Measurements from ENCODE around the gene ADH5.
A peak's percentile ranks its signal among the peaks of the same experiment; 100 is the strongest.
"Not testable (repeated sequence)": the region's sequence is repeated elsewhere in the genome, so short reads cannot be mapped to it uniquely, and the experiment has no call there.

Gene ADH5

GRCh38 chr4:99088481-99089365 lies at the start of gene ADH5:
ADH5 (minus strand) TSS chr4:99088788; CDS start chr4:99088700, 88 bp downstream.
- peak; percentile 40 to 92 (median 71) for DNase-seq

- no peak for DNase-seq
Observed at GRCh38 chr4:99136329-99136728, 47.7 kb upstream of the ADH5 start.

- no peak for DNase-seq
Observed at GRCh38 chr4:99135541-99136162, 47.1 kb upstream of the ADH5 start.

GRCh38 chr4:99134586-99134985 lies 46.0 kb upstream of the ADH5 start:
- DNase-seq, result no peak

- DNase-seq, result no peak
Observed at GRCh38 chr4:99131378-99131777, 42.8 kb upstream of the ADH5 start.

- no peak for DNase-seq
Observed at GRCh38 chr4:99126376-99126775, 37.8 kb upstream of the ADH5 start.

DNA sequence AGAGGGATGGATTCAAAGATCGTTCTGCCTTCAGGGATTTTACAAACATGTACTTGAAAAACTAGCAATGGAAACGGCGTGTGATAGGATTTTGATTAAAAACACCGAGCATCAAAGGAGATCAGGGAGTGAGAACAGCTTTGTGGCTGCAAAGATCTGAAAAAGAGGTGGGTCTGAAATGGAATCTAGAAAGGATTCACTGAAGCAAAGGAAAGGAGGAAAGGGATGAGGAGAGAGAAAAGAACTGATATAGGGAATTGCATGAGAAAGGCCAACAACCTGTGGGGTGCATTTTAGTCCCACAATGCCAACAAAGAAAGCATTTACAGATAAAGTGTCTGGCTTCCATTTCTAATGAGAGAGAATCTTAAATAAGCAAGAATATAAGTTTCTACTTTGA lies 32.4 kb upstream of the ADH5 start:
- no peak for DNase-seq

DNA sequence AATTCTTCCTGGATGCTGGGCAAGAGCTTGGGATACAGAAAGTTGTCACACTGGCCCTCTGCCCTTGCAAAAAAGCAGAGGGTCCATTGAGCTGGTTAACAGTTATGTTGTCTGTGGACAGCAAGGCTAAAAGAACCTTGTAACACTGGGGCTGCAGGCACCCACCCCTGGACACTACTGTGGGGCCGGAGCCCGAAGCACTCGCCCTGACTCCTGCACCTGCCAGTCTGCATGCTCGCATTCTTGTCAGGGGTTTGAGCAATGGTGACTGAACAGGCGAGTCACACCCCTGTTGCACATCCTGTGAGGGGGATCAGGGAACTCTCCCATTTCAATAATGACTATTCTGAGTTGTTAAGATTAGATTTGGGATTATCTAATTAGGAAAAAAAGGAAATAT lies 31.9 kb upstream of the ADH5 start:
- no peak for DNase-seq

GRCh38 chr4:99117876-99118693 lies 29.5 kb upstream of the ADH5 start:
- no peak for DNase-seq

DNA sequence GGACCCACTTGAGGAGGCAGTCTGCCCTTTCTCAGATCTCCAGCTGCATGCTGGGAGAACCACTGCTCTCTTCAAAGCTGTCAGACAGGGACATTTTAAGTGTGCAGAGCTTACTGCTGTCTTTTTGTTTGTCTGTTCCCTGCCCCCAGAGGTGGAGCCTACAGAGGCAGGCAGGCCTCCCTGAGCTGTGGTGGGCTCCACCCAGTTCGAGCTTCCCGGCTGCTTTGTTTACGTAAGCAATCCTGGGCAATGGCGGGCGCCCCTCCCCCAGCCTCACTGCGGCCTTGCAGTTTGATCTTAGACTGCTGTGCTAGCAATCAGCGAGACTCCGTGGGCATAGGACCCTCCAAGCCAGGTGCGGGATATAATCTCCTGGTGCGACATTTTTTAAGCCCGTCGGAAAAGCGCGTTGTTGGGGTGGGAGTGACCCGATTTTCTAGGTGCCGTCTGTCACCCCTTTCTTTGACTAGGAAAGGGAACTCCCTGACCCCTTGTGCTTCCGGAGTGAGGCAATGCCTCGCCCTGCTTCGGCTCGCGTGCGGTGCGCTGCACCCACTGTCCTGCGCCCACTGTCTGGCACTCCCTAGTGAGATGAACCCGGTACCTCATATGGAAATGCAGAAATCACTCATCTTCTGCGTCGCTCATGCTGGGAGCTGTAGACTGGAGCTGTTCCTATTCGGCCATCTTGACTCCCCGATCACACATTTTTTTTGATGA lies 28.7 kb upstream of the ADH5 start:
- not testable (repeated sequence) for DNase-seq

DNA sequence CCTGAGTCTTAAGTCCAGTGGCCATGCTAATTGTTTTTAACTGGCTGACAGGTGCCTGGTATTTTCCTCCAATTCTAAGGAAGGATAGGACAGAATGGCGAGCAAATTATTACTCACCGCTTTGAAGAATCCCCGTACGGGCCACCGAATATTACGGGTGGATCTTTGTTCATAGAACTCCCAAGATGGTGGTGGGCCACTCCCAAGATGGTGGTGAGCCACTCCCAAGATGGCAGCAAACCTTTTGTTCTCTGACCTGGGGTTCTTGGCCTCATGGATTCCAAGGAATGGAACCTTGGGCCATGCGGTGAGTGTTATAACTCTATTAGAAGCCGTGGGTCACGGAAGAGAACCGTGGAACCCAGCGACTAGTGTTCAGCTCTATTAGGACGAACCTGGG lies 20.7 kb upstream of the ADH5 start:
- not testable (repeated sequence) for DNase-seq

DNA sequence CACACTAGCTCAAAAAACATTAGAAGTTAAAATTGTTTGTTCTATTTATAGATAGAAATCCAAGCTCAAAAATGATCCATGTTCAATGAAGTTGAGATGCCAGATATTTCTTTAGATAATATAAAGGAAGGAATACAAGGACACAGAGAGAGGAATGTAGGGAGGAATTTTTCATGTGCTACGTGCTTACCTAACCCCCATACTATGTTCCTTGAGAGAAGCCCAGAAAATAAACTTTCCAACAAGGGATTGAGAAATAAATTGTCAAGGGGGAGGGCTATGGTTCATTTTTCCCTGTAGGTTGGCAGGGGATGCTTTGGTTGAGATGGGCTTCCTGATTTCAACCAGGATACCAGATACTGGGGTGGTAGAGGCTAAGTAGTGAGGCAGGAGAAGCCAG lies 15.6 kb upstream of the ADH5 start:
- no peak for DNase-seq

DNA sequence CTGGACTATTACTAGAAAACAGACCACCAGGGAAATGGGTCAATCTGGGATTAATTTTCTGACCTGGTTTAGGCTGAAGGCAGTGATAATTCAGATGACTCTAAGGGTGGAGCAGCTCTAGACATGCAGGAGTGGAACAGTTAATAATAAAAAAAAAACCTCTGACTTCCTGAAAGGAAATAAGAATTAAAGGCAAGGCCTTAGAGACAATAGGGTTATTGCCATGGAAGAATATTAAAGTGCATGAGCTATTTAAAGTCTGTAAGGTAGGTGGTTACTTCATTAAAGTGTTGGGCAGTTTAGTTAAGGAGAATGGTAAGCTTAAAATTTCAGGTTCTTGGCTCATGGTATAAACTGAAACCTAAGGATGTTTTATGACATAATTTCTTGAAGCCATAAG lies 14.6 kb upstream of the ADH5 start:
- DNase-seq, result no peak

DNA sequence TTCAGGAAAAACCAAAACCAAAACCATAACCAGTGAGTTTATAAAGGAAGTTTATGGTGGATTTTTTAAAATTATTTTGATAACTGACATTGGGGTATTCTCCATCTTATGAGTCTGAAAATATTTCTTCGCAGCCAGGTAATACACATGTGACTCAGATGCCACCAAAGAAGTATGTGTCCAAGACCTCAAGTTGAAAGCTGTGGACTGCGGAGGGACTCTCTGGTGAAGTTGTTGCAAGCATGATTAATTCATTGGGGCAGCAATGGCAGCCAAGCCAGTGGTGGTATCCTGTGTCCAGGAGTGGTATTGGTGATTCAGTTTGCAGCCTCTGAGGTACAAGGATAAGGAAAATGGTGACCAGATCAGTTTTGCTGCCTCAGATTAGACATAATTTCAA lies 14.0 kb upstream of the ADH5 start:
- DNase-seq, result no peak

DNA sequence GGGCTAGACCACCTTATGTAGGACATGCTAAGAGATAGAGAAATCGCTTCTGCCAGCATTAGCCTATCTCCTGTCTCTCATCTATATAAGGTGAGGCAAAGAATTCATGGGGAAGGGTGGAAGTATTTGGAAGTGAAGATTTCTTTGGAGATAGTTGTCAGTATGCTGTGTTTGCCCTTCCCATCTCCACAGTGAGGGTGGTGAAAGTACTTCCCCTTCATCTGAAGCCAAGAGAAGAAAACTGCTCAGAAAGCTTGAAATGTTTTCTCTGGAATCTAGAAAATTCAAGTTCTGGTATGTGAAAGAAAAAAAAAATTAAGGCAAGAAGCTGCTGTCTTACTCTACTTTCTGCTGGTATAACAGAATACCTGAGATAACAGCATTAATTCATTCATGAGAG lies 12.3 kb upstream of the ADH5 start:
- no peak for DNase-seq

DNA sequence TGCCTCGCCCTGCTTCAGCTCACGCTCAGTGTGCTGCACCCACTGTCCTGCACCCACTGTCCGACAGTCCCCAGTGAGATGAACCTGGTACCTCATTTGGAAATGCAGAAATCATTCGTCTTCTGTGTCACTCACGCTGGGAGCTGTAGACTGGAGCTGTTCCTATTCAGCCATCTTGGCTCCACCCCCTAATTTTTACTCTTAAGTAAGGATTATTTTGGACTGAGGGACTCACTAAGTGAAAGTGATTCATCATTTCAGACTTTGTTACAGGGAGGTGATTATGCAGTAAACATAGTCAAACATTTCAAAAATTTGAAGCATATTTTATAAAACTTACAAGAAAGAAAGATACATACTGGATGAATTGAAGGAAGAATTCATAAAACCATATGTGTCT lies 11.2 kb upstream of the ADH5 start:
- not testable (repeated sequence) for DNase-seq

DNA sequence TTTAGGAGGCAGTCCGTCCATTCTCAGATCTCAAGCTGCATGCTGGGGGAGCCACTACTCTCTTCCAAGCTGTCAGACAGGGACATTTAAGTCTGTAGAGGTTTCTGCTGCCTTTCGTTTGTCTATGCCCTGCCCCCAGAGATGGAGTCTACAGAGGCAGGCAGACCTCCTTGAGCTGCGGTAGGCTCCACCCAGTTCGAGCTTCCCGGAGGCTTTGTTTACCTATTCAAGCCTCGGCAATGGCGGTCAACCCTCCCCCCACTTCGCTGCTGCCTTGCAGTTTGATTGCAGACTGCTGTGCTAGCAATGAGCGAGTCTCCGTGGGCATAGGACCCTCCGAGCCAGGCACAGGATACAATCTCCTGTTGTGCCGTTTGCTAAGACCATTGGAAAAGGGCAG lies 10.7 kb upstream of the ADH5 start:
- no peak for DNase-seq

DNA sequence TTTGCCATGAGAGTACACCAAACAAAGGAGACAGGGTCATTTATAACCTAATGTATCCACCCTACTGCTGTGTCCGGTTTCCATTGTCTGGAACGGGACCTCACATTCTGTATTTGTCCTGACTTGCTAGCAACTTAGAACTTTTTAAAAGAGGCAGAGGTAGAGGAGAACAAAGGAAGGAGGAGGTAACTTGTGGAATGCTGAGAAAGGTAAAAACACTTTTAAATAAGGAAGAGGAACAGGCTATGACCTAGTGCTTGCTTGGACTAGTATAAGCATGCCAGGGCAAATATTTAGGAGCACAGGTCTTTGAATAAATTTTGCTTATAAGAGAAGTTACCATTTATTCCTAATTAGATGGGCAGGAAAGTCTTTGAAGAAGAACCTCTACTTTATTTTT lies 3.3 kb upstream of the ADH5 start:
- not testable (repeated sequence) for DNase-seq

DNA sequence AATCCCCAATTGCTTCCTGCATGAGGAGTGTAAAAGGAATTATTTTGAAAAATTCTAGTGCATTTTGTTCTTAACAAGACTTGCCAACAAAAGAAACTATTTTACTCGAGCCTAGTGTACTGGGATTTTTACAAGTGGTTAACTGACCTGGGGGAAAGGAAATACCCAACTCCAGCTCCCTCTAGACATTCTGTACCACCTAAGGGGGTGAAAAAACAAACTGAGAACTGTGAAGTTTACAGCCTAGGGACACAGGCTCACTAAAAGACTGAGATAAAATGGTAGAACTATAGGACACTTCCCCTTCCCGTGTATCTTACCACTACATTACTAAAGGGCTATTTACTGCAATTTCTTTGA lies 2.6 kb upstream of the ADH5 start:
- DNase-seq, result no peak

DNA sequence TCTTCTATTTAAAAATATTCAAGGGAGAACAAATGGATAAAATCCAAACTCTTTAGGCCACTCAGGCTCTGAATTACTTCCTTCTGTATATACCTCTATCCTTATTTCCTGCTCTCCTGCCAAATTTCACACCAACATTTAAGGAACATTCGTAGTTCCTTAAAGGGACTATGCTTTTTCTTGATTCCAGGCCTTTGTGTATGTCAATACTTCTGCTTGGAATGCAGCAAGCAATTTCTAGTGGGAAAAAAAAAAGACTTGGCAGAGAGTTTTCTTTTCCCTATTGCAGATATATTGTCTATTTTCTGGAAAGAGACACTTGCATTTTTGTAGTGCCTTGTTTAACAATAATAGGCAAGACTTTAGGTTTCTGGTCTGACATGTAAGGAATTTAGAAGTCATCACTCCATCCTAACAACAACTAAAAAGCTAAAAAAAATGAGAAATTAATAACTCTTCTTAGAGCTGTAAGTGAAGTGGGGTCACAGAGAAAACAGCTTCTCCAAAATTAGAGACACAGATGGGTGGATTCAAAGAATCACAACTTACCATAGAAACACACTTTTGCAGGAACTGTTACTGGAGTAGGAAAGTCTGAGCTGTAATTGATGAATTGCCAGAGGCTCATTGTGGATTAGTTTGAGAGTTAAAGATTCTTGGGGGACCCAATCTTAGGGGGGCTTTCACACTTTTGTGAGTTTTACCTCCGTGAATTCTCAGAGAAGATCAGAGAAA lies 2.1 kb upstream of the ADH5 start:
- DNase-seq, result no peak

GRCh38 chr4:99088023-99088449 lies 552 bp downstream of the ADH5 start:
- DNase-seq, result peak in 30 of 51 donors; percentile 1 to 85 (median 44)

All from hypothalamus (tissue), 51 donors.